HG02763 (cell line): ENCODE measurements around the gene LTF.
"Not testable (repeated sequence)": the region's sequence is repeated elsewhere in the genome, so short reads cannot be mapped to it uniquely, and the experiment has no call there.

Source experiments
- ATAC-seq: cut with Tn5 transposase; IDR thresholded peaks from one replicate; pipeline ENCODE4 v1.9.1; 2021; ENCODE audit warnings: mild to moderate bottlenecking, moderate library complexity; ENCODE audit not compliant: unreplicated experiment

Gene LTF

DNA sequence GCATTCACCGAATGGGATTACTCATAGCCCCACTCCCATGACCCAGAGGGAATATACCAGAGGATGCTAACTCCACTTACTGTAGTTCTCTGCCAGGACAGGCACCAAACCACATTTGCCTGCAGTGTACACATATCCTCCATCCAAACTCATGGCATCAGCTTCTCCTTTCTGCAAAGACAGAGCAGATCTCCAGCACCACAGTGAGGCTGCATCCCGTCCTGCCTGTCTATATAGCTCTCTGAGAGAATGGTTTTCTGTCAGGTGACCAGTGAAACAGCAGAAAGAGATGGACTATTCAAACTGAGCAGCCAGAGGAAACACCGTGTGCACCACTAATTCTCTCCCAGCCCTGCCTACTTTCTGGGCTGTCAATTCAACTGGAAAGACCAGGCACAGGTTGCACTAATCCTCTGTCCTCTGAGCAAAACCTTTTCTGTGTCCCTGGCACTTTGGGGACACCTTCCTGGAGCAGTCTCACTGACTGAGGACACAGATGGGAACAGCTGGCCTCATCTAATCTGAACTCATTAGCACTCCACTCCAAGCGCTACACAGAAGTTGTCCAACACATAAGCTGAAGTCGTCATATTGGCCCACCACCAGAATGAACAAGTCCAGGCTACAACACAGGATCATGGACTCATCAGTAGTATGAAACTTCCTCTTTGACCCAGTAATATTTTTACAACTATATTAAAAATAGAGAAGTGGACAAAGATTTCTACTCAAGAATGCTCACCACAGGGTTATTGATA, 17.3 kb downstream of the LTF start:
- no peak for ATAC-seq

DNA sequence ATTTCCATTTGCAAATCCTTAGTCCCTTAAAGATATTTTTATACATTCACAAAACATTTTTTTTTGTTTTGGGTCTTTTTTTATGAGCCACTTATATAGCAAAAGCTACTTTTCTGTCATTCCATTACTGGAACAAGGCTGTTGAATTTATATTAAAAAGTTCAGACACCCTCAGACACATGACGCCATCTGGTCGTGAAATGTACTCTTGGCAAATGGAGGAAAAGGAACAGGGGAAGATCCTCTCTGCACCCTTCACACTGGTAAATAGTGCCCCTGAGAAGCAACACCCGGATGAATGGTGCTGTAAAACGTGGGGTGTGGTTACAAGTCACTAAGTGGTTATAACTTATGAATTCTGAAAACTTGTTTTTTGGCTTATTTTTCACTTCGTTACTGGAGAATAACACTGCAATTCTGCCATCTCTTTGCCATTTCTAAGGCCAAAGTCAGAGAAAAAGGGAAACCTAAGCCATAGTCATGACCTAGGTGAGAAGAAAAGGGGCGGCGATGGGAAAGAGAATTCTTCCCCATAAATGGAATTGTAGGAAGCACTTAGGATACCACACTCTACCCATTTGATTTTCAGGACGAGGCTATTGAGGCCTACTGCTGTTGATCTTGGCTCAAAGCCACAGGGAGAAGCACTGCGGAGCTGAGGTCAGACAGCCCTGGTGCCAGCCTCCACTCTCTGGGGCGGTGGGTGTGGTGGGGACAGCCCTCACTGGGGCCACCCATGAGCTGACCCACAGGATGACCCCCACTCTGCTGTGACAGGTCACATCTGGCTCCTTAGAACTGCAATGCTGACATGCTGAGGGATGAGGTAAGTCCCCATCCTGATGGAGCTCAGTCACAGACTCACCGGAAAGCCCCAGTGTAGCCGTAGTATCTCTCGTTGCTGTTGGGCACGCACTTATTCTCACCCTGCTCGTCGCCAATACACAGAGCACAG, 21.9 kb downstream of the LTF start:
- no peak for ATAC-seq

DNA sequence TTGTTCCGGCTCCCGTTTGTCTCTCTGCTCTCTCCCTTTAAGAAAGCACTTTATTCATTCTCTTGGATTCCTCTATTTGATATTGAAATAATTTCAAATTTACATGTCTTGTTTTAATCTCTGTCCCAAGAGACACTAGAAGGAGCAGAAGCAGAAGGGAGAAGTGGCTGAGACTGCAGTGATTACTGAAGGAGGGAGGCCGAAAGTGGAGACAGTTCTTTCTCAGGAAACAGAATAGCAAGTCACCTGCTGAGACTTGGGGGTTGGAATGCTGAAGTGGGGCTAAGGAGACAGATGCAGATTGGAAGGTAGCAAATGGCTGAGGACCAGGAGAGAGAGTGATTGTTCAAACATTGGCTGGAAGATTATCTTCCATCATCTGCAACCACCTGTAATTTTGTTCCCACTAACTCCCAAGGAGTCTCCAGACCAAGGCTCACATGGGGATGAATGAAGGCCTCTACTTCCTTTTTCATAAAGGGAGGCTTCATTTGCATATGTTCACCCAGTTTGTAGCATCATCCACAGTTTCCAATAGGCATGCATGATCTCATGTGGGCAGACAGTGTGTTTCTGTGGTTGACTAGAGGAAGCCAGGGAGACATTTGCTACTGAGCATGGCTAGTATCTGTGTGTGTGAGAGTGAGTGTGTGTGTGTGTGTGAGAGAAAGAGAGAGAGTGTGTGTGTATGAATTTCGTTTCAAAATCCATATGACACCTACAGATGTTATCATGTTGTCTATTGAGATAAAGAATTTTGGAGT, 24.0 kb downstream of the LTF start:
- ATAC-seq: peak; percentile 54

DNA sequence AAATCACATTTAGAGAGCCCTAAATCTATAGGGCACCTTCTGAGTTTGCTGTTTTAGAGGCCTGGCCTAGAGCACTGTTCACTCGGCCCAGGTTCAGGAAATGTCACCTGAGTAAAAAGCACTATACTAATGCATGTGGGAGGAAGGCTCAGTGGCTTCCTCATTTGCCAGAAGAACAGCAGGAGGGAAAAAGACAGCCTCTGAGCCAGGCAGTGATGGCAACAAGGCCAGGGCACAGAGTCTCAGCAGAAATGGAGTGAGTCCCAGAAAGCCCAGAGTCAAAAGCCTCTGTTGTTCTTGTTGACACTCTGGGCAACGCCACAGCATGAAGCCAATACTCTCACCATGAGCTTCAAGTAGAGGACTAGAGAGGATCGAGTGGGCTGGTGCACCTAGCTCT, 25.9 kb downstream of the LTF start:
- ATAC-seq: no peak

DNA sequence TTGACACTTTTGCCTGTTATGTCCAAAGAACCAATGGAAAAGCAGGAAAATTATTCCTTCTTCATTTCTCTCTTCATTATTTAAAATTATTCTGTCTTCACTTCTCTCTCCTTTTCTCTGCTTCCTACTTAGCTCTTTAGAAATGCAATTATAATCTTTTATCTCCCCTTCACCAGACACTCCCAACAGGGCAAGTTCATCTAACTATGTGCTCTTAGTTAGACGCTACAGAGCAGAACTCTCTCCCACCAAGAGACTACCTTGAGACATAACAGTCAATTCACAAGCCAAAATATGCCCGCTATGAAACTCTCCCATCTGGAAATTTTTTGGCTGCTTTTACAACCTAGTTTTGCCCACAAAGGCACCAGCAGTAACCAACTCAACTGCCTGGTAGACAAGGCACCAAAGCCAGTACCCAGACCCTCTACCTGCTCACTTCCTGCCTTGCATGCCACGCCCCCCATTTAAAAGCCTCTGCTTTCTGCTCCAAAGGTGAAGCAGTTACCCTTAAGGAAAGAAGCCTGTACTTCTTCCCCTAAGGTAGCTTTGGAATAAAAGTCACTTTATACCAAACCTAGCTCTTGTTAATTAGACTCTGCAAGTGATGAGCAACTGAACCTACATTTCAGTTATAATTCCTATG, 29.5 kb downstream of the LTF start:
- no peak for ATAC-seq

DNA sequence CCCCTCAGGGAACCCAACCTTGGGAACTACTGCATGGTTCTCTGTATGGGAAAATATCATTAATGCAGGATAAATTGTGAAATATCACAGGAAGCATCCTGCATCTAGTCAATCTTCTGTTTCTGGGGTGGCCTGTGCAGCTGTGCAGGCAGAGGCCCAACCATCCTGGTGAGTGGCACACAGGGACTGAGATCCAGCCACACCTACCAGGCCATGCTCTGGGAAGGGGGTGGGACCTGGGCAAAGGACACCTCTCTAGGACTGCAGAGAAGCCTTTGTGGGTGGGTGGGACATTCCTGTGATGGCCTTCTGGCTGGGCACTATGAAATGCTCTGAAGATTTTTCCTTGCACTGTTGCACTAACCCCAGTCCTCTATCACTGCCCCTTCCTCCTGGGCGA, 30.9 kb downstream of the LTF start:
- no peak for ATAC-seq

DNA sequence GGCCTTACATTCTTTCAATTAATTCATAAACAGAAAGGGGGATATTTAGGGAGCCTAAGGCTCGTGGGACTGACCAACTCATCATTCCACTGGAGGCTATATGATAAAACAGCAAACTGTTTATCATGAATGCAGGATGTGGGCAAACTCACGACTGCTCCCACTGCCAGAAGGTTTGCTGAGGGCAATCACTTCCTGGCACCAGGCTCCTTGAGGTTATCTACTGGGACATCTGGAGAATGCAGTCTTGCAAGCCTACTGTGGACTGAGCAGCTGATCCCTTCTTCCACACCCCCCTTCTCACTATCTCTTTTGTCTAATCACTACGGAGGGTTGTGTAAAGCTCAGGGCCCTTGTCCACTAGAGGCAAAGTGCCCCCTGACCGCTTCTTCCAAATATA, 31.6 kb downstream of the LTF start:
- not testable (repeated sequence) for ATAC-seq

DNA sequence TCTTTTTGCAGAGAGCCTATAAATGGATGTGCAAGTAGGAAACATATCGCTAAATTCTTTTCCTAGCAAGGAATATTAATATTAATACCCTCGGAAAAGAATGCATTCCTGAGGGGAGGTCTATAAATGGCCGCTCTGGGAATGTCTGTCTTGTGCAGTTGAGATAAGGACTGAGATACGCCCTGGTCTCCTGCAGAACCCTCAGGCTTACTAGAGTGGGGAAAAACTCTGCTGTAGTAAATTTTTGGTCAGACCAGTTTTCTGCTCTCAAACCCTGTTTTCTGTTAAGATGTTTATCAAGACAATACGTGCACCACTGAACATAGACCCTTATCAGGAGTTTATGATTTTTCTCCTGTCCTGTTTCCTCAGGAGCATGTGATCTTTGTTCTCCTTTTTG, 32.8 kb downstream of the LTF start:
- ATAC-seq: not testable (repeated sequence)

DNA sequence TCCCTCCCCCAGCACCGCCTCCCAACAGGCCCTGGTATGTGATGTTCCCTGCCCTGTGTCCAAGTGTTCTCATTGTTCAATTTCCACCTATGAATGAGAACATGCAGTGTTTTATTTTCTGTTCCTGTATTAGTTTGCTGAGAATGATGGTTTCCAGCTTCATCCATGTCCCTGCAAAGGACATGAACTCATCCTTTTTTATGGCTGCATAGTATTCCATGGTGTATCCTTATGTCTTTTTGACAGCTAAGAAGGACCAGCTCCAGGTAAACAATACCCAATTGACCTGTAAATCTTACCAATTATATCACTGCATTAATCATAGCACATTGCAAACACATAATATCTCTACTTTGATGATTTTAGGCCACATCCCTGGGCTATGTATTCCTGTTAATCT, 33.8 kb downstream of the LTF start:
- not testable (repeated sequence) for ATAC-seq

DNA sequence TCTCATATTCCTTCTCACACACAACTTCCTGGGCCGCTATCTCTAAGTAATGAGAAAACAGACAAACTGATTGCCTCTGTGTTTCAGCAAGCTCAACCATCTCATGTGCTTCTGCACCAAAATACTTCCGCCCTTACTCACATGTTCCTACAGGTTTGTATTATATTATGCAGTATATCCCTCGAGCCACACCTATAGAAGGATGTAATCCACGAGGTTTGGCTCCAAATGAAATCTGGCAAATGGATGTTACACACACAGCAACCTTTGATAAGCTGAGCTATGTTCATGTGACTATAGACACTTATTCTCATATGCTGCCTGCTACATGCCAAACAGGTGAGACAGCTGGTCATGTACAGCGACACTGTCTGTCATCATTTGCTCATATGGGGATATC, 35.0 kb downstream of the LTF start:
- no peak for ATAC-seq

DNA sequence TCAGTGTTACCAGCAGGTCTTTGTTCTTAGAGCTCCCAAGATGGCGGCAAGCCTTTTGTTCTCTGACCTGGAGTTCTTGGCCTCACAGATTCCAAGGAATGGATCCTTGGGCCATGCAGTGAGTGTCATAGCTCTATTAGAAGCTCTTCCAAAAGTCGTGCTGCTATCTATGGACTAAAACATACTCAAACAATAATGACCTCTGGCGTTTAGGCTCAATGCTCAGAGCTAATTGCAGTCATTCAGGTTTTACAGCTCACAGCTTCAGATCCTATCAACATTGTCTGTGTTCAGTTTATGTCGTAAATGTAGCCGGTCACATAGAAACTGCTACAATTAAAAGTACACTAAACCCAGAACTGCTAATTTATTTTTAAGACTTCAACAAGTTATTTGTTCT, 35.5 kb downstream of the LTF start:
- no peak for ATAC-seq

DNA sequence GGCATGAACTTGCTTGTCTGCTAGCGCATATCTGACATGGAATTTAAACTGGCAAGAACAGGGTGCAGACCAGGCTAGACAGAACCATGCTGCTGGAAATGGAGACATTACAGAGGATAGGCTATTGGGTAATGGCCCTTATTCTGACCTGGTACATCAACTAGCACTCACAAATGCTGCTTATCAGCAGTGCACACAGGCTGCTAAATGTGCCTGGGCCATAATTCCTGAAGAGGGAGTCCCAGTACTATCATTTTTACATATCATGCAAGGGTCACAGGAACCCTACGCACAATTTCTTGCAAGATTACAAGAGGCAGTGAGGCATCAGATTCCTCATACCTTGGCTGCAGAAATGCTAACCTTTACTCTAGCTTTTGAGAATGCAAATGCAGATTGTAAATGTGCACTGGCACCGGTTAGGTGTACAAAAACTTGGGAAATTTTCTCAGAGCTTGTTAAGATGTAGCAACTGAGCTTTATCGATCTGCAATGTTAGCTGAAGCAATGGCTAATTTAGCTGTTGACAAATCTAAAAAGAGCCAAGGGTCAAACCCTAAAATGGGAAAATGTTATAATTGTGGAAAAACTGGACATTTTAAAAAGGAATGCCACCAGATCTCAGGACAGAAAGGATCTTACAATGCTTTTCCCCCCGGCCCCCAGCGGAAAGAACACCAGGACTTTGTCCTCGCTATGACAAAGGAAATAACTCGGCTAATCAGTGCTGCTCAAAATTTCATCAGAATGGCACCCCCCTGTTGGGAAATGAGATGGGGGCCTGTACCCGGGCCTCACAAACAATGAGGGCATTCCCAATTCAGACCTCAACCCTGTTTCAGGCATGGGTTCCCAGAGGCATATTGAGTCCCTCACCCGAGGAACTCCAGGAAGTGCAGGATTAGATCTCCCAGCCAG, 36.5 kb downstream of the LTF start:
- no peak for ATAC-seq

DNA sequence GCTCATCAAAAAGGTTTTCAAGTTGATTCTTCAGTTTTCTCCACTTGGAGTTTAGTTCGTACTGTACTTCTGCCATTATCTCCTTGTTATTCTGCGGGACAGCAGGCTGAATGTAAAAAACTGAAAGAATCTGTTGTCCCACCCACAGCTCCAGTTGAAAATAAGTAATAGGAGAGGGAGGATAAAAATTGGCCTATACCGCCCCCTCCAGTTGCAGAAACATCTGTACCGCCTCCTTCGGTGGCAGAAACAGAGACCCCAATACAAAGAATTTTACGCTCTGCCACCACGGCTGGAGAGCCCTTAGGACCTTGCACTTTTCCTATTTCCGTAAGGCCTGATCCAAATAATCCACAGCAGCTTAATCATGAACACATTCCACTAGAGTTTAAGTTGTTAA, 37.3 kb downstream of the LTF start:
- not testable (repeated sequence) for ATAC-seq

DNA sequence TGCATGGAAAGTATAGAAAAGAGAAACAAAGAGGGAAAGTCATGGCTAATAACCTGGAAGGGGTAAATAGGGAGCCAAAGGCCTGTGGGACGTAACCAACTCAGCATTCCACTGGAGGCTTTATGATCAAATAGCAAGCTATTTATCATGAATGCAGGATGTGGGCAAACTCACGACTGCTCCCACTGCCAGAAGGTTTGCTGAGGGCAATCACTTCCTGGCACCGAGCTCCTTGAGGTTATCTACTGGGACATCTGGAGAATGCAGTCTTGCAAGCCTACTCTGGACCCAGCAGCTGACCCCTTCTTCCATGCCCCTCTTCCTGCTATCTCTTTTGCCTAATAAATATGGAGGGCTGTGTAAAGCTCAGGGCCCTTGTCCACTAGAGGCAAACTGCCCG, 38.2 kb downstream of the LTF start:
- not testable (repeated sequence) for ATAC-seq

DNA sequence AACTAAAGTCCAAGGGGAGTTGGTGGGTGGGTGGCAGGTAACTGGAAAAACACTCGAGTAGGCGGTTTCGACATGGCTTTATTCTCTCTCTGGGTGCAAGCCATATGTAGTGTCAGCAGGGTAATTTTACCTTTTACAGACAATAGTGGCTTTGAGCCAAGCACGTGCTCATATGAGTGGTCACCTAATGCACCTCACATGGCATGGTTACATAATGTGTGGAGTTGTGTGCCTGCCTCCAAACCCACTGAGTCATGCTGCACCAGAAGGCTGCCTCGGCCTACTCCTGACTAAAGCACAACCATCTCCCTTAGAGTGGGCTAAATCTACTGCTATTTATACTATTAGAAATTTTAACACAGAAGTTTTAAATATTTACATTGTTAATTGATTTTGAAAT, 41.1 kb downstream of the LTF start:
- no peak for ATAC-seq

DNA sequence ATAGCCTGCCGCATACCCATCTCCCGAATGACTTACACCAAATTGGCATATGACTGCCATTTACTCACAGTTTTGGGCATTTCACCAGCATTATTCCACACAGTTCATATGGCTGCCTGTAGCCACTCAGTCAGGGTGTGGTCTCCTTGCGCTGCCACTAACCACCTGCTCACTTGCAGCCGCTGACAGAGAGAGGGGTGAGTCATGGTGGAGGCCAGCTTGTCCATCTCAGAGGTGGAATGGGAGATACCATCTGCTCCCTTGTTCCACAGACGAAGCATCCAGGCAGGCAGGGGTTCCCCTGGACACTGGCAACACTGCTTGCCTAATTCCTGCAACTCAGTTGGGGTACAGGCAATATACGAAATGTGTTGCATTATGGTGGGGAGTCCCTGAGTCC, 42.1 kb downstream of the LTF start:
- no peak for ATAC-seq

DNA sequence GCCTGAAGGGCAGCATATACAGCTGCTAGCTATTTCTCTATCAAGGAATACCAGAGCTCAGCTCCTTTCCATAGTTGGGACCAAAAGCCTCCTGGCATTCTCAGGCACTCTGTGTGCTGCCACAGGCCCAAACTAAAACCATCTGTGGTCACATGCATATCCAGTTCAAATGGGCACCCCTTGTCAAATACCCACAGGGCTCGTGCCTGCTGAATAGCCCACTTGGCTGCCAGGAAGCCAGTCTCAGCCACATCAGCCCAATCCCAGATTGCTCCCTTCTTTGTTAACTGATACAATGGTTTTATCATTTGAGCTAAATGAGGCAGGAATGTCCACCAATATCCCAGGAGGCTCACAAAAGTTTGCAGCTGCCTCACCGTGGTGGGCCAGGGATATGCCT, 43.8 kb downstream of the LTF start:
- no peak for ATAC-seq

DNA sequence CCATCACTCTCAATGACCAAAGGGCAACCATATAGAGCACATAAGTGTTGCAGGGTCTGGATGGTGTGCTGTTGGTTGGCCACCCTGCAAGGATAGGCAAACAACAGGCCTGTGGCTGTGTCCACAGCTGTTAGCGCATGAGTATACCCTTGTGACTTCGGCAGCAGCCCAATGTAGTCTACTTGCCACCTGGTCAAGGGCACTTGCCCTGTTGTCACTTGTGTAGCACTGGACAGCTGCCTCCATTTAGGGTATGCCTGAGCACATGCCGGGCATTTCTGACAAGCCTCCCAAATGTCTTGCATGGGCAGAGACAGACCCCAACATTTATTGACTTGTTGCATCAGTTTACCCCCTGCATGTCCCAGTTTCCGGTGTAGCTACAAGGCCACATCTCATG, 44.9 kb downstream of the LTF start:
- no peak for ATAC-seq

DNA sequence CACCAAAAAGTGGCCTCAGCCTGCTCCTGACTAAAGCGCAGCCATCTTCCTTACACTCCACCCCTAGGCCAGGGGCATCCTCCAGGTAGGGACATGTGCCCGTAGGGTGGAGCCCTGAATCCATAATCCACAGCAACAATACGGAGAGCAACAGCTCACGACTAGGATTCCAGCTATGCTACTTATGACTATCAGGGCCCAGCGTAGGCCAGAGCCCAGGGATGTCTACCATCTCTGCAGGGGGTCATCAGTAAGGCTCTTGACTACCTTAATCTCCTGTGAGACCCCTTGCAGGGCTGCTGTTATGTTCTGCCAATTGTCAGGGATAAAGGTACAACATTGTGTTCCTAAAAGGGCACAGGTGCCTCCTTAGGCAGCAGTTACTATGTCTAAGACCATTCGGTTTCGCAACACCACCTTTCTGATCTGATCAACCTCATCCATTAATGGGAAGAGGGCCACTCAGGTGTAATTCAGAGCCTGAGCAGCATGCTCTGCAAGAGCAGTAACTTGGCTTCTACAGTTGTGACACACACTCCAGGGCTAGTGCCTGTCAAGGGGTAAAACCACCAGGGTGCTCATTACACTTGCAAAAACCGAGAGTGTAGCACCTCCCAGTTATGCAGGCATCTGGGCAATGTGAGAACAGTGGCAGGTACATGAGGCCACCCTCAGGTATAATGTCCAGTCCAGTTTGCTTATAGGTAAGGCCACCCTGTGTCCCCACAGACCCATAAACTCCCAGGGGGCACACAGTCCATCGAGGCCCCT, 46.7 kb downstream of the LTF start:
- ATAC-seq: no peak
